Loucy (cell line): ENCODE measurements around the gene SFSWAP.

ENCODE experiments used
- CTCF ChIP-seq: fragments of 200-600 bp; sonication (generic); conservative IDR thresholded peaks from 2 replicates; pipeline ENCODE4 v1.5.1; 2014; ENCODE audit warnings: mild to moderate bottlenecking, antibody characterized with exemption, low read length
- EZH2phosphoT487 ChIP-seq: fragments of 200-600 bp; IDR thresholded peaks from 2 replicates; pipeline ENCODE4 v1.6.1; 2018; ENCODE audit warnings: antibody characterized with exemption, mild to moderate bottlenecking, moderate library complexity, borderline replicate concordance

- TF ChIP-seq CTCF (no peak), EZH2phosphoT487 (no peak)
Measured at GRCh38 chr12:131729254-131729955, 18.5 kb downstream of the SFSWAP start.
